Endothelial cell of umbilical vein (primary cell): ENCODE measurements around the gene NFKBIE. TPM values are rescaled to one million over a fixed set of nuclear protein-coding genes. Genes with fewer than 3 reads are reported as not detected.
A peak's percentile ranks its signal among the peaks of the same experiment; 100 is the strongest.

Source experiments
- BruUV-seq: library from RNA; stranded (reverse); fragments of 400-500 nt; replicated peaks from 2 replicates; lab custom pipeline; 2021; lab: Mats Ljungman, UMichigan
- CTCF ChIA-PET: fragments of 300-600, 350-600 bp; sonication (Branson Sonifier 250); formaldehyde crosslinking; loops from one replicate; lab custom pipeline; 2021; ENCODE audit warnings: antibody characterized with exemption, inconsistent platforms; lab: Charles Lee
- POLR2A ChIA-PET: fragments of 300-600, 350-600 bp; sonication (Branson Sonifier 250); formaldehyde crosslinking; loops from one replicate; lab custom pipeline; 2021; ENCODE audit warnings: antibody characterized with exemption, inconsistent platforms; lab: Charles Lee
- DNase-seq: peaks from one replicate; pipeline ENCODE4 v3.0.0-alpha.2; 2011; ENCODE audit warnings: low read depth, low spot score
- FAIRE-seq: peaks from 2 replicates; lab custom pipeline; 2011; peaks lifted over from hg19 to GRCh38; lab: Jason Lieb, UNC
- H2AFZ ChIP-seq: 2 replicates; pipeline ENCODE4 v1.6.0; 2012; ENCODE audit warnings: low read depth, low read length, control low read depth, inconsistent platforms
- H3K27ac ChIP-seq: 2 replicates; pipeline ENCODE4 v1.5.1; 2011; ENCODE audit warnings: low read depth, mild to moderate bottlenecking, control low read depth, low read length, moderate library complexity; ENCODE audit not compliant: insufficient read depth
- H3K27me3 ChIP-seq, 2 experiments: 2 replicates each; pipeline versions ENCODE4 v1.6.0 to v1.6.1; 2011; ENCODE audit warnings: low read length in 2 of 2, mixed read lengths in 1 of 2; ENCODE audit not compliant: control insufficient read depth in 2 of 2, insufficient read depth in 2 of 2
- H3K36me3 ChIP-seq, 2 experiments: 2 replicates in 1 of 2; 3 replicates in 1 of 2; pipeline ENCODE4 v1.5.1; 2011; ENCODE audit warnings: low read length in 2 of 2, mild to moderate bottlenecking in 1 of 2, moderate library complexity in 1 of 2; ENCODE audit not compliant: control insufficient read depth in 2 of 2, insufficient read depth in 2 of 2; ENCODE audit errors: extremely low read depth in 1 of 2
- H3K4me1 ChIP-seq: 3 replicates; pipeline ENCODE4 v1.5.1; 2011; ENCODE audit warnings: mild to moderate bottlenecking, low read length; ENCODE audit not compliant: control insufficient read depth, insufficient read depth; ENCODE audit errors: extremely low read depth
- H3K4me2 ChIP-seq: 2 replicates; pipeline ENCODE4 v1.6.1; 2011; ENCODE audit warnings: low read length, control low read depth, mixed read lengths; ENCODE audit not compliant: insufficient read depth
- H3K4me3 ChIP-seq, 3 experiments: fragments of 200-600 bp in 1 of 3; sonication (generic), shearing (Covaris generic) in 1 of 3; replicated peaks in 1 of 3; 2 replicates each; pipeline ENCODE4 v1.5.1; 2011 to 2016; ENCODE audit warnings: control low read depth in 3 of 3, low read length in 3 of 3, mild to moderate bottlenecking in 2 of 3, inconsistent platforms in 1 of 3, low read depth in 1 of 3, moderate library complexity in 1 of 3; ENCODE audit not compliant: insufficient read depth in 1 of 3
- H3K79me2 ChIP-seq: 2 replicates; pipeline ENCODE4 v1.6.0; 2012; ENCODE audit warnings: low read length, inconsistent platforms; ENCODE audit not compliant: control insufficient read depth, insufficient read depth
- H3K9ac ChIP-seq: replicated peaks from 2 replicates; pipeline ENCODE3; 2011; ENCODE audit warnings: low read length, control low read depth; ENCODE audit not compliant: insufficient read depth; ENCODE audit errors: extremely low read depth
- H3K9me1 ChIP-seq: replicated peaks from 3 replicates; pipeline ENCODE4 v1.6.0; 2011; ENCODE audit warnings: mild to moderate bottlenecking, low read length; ENCODE audit not compliant: control insufficient read depth, insufficient read depth; ENCODE audit errors: extremely low read depth
- H3K9me3 ChIP-seq: replicated peaks from 2 replicates; pipeline ENCODE4 v1.5.1; 2012; ENCODE audit warnings: low read length, inconsistent platforms; ENCODE audit not compliant: control insufficient read depth, insufficient read depth
- H4K20me1 ChIP-seq: replicated peaks from 2 replicates; pipeline ENCODE3; 2011; ENCODE audit warnings: mild to moderate bottlenecking, low read length; ENCODE audit not compliant: control insufficient read depth, insufficient read depth; ENCODE audit errors: extremely low read depth
- EZH2 ChIP-seq: IDR thresholded peaks from 2 replicates; pipeline ENCODE4 v1.6.1; 2012; ENCODE audit warnings: borderline replicate concordance, low read depth, mild to moderate bottlenecking, moderate library complexity, low read length, inconsistent platforms; ENCODE audit not compliant: severe bottlenecking
- FOS ChIP-seq: IDR thresholded peaks from 2 replicates; pipeline ENCODE4 v1.6.1; 2011; ENCODE audit warnings: mild to moderate bottlenecking, low read length, moderate library complexity, borderline replicate concordance; ENCODE audit not compliant: insufficient read depth
- GATA2 ChIP-seq: IDR thresholded peaks from 2 replicates; pipeline ENCODE4 v1.7.0; 2011; ENCODE audit warnings: low read depth, mild to moderate bottlenecking, moderate library complexity, mixed read lengths, low read length; ENCODE audit not compliant: insufficient read length, insufficient read depth
- JUN ChIP-seq: IDR thresholded peaks from 2 replicates; pipeline ENCODE4 v1.6.1; 2011; ENCODE audit warnings: borderline replicate concordance, low read depth; ENCODE audit not compliant: insufficient read length, insufficient read depth
- MYC ChIP-seq: IDR thresholded peaks from one replicate; pipeline ENCODE4 v1.6.1; 2011; ENCODE audit warnings: mild to moderate bottlenecking, low read depth, low read length
- POLR2A ChIP-seq: IDR thresholded peaks from 2 replicates; pipeline ENCODE4 v1.6.1; 2012; ENCODE audit warnings: low read depth, mild to moderate bottlenecking, control low read depth, low read length
- POLR2AphosphoS5 ChIP-seq: IDR thresholded peaks from 2 replicates; pipeline ENCODE4 v1.6.1; 2012; ENCODE audit warnings: low read depth, mild to moderate bottlenecking, control low read depth, low read length, moderate library complexity; ENCODE audit not compliant: insufficient read depth
- dilution Hi-C: fragments of 300-500 bp; cut with MboI; formaldehyde crosslinking; loops from one replicate; pipeline ENCODE4 v1.15.0; 2019; ENCODE audit warnings: low sequenced_read_pairs; ENCODE audit not compliant: extremely low pct_ligation_motif_present
- intact Hi-C: fragments of 100-400 bp; cut with micrococcal nuclease; formaldehyde crosslinking; loops from one replicate; pipeline ENCODE4 v1.10.0; 2022
- polyA plus RNA-seq, 4 experiments: library from polyadenylated mRNA; depleted of rRNA in 3 of 4; stranded (reverse) in 3 of 4; unstranded in 1 of 4; fragments of >200 nt; gene quantifications; 2 replicates each; pipeline versions ENCODE4 v1.2.1 to v1.2.3, GENCODE V29; 2011 to 2012; ENCODE audit warnings: missing spikeins in 1 of 4
- total RNA-seq: library from RNA; stranded (reverse); gene quantifications from 2 replicates; pipeline ENCODE4 v1.2.3, GENCODE V29; 2021
- TF ChIP-seq, protein P1 (sequence below), 2 donors: IDR thresholded peaks; 1 replicate in 1 of 2; 2 replicates in 1 of 2; pipeline ENCODE4 v1.5.1; 2011; ENCODE audit warnings: low read length in 2 of 2, mild to moderate bottlenecking in 2 of 2, moderate library complexity in 2 of 2, control low read depth in 1 of 2, inconsistent platforms in 1 of 2, low read depth in 1 of 2; ENCODE audit not compliant: insufficient read depth in 1 of 2; ENCODE audit errors: extremely low read depth in 1 of 2
- TF ChIP-seq, protein P2 (sequence below): IDR thresholded peaks from 2 replicates; pipeline ENCODE4 v1.6.1; 2011; ENCODE audit not compliant: insufficient read depth, insufficient read length

Gene NFKBIE
- total and polyA plus RNA-seq, 2 donors (not counting 3 experiments of a cell fraction or from before 2014, with no cell fraction given): 19.0 to 22.6 TPM

DNA sequence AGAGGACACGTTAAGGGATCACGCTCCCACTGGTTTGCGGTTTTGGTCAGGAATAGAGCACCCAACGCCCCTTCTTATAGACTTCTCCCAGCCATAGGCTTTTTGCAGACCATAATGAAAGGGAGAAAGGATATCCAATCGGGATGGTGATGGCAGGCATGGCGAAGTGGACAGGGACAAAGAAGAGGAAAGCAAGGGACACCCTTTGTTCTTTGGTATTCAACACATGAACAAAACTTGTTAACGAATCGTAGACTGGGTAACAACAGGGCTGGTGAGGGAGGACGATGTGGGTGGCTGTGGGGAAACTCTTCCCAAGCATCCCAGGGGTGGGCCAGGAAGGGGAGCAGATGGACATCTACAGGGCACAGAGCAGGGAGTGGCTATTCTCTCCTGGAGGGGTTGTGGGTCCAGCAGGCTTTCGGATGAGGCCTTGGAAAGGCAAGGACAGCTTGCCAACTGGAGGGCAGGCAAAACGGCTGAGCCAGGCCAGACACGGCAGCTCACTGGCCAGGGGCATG is 19.9 kb downstream of the NFKBIE start:
- Histone ChIP-seq H4K20me1 (peaks cover 7% of the 10 kb centered on the region), H3K9me1 (no peaks in the 10 kb centered on the region), H3K36me3 (peaks cover 12 to 13% of the 10 kb centered on the region in 2 experiments), H2AFZ (peak overlapping the region; percentile 77), H3K27ac (no peak overlapping the region), H3K4me1 (peaks cover 22% of the 10 kb centered on the region), H3K9me3 (no peaks in the 10 kb centered on the region), H3K9ac (no peak overlapping the region), H3K79me2 (peaks cover 36% of the 10 kb centered on the region), H3K4me3 (no peak overlapping the region), H3K27me3 (no peaks in the 10 kb centered on the region), H3K4me2 (no peak overlapping the region)
- ChIA-PET POLR2A (interaction anchor here (0.6 to 3.1 kb wide), 2 partner anchors 11 to 146 kb away, joined by 3 to 49 read pairs; partner anchors contain the start of gene SLC35B2), CTCF (interaction anchor here (1.6 to 5.4 kb wide), 7 partner anchors 8 to 149 kb away, joined by 4 to 38 read pairs (median 8); partner anchors contain the start of genes SLC29A1 and SLC35B2)
- BruUV-seq: no TSS peak
- DNase-seq: no peak
- FAIRE-seq: no peak
- dilution Hi-C loops (no loop called here), intact Hi-C loops (no loop called here)
- TF ChIP-seq JUN: no peak
- no peak for TF ChIP-seq FOS
- TF ChIP-seq POLR2AphosphoS5: no peak
- TF ChIP-seq GATA2: no peak
- TF ChIP-seq, protein P1, sequence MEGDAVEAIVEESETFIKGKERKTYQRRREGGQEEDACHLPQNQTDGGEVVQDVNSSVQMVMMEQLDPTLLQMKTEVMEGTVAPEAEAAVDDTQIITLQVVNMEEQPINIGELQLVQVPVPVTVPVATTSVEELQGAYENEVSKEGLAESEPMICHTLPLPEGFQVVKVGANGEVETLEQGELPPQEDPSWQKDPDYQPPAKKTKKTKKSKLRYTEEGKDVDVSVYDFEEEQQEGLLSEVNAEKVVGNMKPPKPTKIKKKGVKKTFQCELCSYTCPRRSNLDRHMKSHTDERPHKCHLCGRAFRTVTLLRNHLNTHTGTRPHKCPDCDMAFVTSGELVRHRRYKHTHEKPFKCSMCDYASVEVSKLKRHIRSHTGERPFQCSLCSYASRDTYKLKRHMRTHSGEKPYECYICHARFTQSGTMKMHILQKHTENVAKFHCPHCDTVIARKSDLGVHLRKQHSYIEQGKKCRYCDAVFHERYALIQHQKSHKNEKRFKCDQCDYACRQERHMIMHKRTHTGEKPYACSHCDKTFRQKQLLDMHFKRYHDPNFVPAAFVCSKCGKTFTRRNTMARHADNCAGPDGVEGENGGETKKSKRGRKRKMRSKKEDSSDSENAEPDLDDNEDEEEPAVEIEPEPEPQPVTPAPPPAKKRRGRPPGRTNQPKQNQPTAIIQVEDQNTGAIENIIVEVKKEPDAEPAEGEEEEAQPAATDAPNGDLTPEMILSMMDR (IDR thresholded peaks at IDR 0.05; ENCODE audit: extremely low read depth in 1 of 2, insufficient read depth in 1 of 2, low read depth in 1 of 2, low read length in 2 of 2): no peak
- TF ChIP-seq EZH2: no peak
- TF ChIP-seq MYC: no peak
- no peak for TF ChIP-seq POLR2A
- TF ChIP-seq, protein P2, sequence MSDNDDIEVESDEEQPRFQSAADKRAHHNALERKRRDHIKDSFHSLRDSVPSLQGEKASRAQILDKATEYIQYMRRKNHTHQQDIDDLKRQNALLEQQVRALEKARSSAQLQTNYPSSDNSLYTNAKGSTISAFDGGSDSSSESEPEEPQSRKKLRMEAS: no peak
